Ramos (cell line): ENCODE data around the gene MTURN.

Experiments
- in situ Hi-C: fragments of 300-500 bp; cut with MboI; formaldehyde crosslinking; loops from one replicate; pipeline ENCODE4 v1.14.3; 2022; ENCODE audit warnings: low sequenced_read_pairs; ENCODE audit not compliant: unreplicated experiment

MTURN gene

DNA sequence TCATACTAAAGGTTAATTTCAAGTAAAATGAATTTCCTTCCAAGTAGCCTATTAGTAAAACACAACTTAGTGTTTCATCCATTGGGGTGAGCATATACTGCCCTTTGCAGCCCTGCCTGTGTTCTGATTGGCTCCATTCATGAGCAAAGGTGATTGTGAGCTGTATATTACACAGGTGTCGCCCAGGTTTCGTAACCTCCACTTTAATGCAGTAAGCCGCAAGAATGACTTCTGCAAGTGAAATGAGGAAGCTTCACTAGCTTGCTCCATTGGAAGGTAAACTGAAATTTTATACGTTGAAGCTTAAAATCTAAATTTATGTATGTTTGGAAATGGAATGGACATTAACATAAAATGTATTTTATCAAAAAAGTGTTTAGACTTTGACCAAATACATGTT, 24.4 kb downstream of the MTURN start:
- in situ Hi-C loops = no loop called here

DNA sequence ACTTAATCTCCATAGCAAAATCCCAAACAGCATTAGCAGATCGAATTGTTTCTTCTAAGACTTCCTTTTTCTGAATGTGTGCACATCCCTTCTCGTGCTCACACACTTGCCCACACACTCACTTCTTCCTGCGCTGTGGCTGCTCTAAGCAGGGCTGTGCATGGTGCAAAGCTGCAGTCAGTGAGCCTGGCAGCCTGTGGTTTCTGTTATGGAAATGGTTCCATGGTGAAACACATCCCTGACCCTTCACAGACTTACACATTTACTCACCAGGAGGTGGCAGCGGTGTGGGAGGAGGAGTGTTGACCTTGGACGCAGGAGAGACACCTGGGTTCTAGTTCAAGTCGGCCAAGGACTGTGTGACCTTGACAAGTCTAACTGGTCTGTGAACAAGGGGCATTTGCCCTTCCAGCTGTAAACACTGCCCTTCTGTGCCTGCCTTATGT, 24.9 kb downstream of the MTURN start:
- in situ Hi-C loops = loop anchor here (10.0 kb wide), 1 partner anchor 405 kb away; no protein-coding TSS in a partner anchor

DNA sequence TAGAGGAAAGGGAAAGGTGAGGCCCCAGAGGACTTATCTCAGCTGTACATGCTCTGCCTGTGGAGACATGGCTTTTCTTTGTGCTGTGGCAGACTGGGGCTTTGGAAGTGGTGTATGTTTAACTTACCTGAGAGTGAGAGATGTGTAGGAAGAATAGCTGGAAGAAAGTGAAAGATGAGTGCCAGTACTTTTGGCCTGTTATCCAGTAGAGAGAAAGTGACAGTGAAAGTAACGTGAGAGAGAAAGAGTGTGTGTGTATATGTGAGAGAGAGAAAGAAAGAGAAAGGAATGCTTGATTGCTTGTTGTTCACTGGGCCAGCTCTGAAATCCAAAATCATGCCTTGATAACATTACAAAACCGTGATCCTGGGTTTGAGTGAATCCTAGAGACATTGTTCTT, 25.5 kb downstream of the MTURN start:
- in situ Hi-C loops = loop anchor here (10.0 kb wide), 1 partner anchor 404 kb away; no protein-coding TSS in a partner anchor

DNA sequence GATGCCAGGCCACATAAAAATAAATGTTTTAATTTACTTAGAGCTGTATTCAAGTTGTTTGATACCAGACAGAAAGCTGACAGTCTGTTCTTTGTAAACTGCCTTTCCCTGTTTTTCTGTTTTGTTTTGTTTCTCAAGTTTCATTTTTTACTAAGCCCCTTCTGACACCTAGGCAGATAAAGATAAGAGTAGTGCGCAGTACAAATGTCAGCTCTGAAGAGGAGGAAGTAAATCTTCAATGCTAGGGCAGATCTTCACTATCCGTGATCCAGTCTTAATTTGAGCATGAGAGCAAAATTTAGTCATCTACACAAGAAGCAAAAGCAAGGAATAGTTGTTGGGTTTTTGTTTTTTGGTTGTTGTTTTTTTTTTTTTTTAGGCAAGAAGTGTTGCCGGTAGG, 27.3 kb downstream of the MTURN start:
- in situ Hi-C loops = loop anchor here (10.0 kb wide), 1 partner anchor 403 kb away; no protein-coding TSS in a partner anchor

DNA sequence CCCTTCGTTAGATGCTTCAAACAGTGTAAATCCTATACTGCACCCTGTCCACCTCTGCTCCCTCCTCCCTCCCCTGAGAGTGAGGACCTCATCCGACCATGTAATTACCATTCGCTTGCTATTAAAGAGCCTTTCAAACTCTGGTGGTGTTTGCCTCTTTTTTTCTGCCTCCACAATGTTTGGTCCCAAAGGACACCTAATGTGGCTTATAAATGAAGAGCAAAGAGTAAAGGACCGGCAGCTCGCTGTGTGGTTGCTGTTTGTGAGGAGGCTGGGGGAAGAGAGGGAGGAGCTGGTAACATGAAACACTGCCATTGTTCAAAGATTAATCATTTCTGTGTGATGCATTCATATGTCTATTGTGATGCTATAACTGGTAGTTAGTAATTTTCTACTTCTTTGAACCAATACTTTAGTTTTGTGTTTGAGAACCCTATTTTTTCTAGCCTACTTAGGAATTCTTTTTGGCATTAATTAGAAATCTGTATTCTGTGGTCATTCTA, 27.9 kb downstream of the MTURN start:
- in situ Hi-C loops = loop anchor here (10.0 kb wide), 1 partner anchor 402 kb away; no protein-coding TSS in a partner anchor

DNA sequence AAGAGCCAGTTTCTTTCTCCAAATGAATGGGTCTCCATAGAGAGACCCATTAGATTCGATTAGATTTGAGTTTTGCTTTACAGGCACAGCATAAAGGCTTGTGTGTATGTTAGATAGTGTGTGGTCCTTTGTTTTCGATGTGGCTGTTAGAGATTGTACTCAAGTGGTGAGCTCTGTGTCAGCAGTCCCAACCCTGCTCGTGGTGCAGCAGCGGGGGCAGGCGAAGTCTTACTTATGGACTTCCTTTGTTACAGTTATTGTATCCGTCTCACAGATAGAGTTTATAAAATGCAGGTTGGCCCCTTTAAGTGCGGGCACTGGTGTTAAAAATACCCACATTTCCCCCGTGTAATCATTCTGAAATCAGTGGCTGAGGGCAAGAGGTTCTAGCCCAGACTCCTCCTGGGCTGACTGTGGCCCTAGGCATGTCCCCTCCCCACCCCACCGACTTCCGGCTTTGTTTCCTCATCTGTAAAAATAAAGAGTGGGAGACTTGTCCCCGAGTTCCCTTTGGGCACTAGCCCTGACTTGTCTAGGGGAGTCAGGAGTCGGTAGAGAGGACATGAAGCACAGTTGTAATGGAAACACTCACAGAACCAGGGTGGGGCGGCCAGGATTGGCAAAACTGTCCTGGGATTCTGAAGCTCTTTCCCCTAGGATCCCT, 28.6 kb downstream of the MTURN start:
- in situ Hi-C loops = loop anchor here (10.0 kb wide), 1 partner anchor 401 kb away; no protein-coding TSS in a partner anchor

DNA sequence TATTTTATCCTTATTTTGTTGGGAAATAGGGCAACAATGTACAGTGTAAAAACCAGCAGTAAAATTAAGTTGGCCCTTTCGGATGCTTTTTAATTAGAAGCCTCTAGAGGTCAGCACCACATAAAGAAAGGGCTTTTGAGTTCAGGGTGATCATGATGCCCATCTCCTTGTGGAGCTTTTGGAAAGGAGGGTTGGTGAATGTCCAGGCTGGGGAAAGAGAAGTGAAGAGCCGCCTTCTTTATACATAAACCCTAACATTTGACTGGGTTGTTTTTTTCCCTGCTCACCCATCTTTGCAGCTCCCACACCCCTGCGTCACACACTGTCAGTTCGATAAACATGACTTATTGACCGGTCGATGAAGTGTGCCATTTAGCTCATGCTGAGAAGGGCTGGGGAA, 29.8 kb downstream of the MTURN start:
- in situ Hi-C loops = loop anchor here (10.0 kb wide), 1 partner anchor 400 kb away; no protein-coding TSS in a partner anchor

DNA sequence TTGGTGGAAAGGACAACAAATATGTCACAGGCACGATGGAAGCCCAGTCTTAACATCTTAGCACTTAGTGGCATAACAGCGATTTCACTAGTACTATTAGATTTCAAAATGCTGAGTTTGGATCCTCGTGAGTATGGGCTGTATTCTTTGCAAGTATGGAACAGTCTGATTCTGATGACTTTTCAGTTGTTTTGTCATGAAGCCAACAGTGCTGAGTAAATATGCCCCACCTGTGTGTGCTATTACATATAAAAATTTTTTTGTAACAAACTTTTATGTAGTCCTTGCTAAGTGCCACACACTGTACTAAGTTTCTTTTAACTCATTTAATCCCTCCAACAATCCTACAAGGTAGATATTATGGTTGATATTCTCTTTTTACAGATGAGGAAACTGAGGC, 30.8 kb downstream of the MTURN start:
- in situ Hi-C loops = loop anchor here (10.0 kb wide), 1 partner anchor 399 kb away; no protein-coding TSS in a partner anchor

DNA sequence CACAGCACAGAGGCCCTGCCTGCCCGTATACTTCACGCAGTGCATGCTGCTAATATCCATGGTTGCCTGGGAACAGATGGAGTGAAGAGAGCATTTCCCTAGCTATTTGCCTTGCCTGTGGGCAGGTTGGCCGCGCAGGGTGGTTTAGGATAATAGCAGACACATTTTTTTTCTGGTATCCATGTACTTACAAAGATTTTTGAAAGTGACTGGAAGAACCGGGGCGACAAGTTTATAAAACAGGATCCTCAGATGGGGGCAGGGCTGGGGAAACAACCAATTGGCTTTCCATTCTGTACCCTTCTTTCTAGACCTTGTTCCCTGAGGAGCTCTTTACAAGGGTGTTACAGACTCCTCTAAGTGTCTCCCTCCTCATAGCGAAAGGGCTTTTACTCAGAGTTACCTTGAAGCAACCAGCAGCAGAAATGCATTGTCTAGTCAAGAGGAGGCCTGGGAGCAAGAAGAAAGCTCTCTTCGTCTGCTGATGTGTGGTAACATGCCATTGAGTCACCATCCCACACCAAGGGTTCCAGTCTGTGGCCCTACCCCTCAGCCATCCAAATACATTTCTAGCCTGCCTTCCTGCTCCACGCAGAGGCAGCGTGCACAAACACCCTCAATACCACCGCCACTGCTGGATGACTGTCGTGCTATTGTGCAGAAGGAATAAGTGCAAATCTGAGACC, 31.5 kb downstream of the MTURN start:
- in situ Hi-C loops = loop anchor here (10.0 kb wide), 1 partner anchor 399 kb away; no protein-coding TSS in a partner anchor

DNA sequence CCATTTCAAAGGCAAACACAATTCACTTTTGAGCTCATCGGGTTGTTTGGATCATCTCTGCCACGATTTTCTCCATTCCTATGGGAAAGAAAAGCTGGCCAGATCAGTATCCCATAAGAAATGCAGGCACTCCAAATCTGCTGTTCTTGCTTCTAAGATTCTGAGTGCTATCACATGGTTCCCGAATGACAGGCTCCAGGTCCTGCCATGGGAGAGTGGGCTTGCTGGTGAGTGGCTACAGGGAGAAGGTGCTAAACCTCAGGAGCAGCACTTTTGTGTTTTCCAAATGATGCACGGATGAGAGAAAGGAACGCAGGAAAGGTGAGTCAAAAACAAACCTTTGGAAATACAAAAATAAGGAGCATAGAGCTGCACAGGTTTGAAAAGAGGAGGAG, 32.1 kb downstream of the MTURN start:
- in situ Hi-C loops = loop anchor here (10.0 kb wide), 1 partner anchor 398 kb away; no protein-coding TSS in a partner anchor

DNA sequence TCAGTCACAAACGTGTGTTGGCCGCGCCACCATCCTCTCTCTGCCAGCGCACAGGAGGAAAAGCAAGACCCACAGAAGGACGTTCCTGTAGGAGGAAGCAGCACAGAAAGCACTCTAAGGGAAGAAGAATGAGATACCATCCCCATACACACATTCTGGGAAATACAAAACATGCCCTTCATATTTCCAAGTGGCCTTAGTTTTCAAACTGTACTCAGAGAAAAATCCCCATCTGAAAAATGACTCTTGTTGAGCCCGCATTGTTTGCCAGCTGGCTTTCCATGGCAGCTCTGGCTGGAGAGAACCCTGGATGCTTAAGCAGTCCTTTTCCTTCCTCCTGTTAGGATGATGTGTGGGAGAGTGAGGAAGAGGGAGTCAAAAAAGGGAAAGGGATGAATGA, 33.1 kb downstream of the MTURN start:
- in situ Hi-C loops = loop anchor here (10.0 kb wide), 1 partner anchor 397 kb away; no protein-coding TSS in a partner anchor

DNA sequence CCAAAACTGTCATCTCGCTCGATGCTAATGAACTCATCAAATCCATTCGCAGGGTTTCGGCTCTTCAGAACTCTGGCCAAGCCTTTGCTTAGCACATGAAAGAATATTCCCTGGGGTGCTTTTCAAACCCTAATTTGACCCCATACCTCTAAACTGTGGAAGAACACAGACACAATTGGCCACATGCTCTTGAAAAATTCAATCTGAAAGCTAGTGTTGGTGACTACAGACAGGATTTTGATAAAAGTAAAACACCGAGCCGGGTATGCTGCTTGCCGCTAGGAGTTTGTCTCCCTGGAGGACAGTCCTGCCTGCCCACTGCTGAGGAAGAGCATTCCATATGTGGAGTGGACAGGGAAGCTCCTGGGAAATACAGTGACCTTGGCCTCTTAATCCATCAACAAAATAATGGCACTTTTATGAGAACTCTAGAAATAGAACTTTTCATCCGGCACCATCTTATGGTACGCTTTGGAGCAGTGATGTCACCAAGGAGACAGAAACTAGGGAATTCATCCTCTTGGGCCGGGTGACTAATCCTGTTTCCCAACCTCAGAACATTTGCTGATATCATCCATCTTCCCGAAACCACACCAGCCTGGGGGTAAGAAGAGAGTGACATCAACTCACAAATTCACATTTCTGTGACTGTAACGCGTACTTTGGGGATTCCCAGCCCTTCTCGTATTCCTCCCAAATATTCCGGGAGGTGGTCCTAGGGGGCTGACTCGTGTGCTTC, 34.2 kb downstream of the MTURN start:
- in situ Hi-C loops = loop anchor here (10.0 kb wide), 1 partner anchor 396 kb away; no protein-coding TSS in a partner anchor

DNA sequence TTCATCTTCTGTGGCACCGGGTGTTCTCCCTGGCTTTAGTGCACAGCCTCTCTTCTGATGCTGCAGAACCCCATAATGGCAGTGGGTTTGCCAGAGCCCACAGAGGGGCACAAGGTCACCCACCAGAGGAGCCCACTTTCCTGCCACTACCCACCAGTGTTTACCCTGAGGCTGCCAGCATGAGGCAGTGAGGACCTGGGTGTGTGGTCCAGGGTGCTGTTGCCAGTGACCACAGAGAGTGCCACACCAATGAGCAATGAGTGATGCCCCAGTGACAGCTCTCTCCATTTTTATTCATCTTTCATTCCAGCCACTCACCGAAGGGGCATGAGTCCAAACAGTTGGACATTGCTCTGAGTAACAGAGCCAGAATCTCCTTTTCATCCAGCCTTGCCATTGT, 34.8 kb downstream of the MTURN start:
- in situ Hi-C loops = loop anchor here (10.0 kb wide), 1 partner anchor 395 kb away; no protein-coding TSS in a partner anchor

DNA sequence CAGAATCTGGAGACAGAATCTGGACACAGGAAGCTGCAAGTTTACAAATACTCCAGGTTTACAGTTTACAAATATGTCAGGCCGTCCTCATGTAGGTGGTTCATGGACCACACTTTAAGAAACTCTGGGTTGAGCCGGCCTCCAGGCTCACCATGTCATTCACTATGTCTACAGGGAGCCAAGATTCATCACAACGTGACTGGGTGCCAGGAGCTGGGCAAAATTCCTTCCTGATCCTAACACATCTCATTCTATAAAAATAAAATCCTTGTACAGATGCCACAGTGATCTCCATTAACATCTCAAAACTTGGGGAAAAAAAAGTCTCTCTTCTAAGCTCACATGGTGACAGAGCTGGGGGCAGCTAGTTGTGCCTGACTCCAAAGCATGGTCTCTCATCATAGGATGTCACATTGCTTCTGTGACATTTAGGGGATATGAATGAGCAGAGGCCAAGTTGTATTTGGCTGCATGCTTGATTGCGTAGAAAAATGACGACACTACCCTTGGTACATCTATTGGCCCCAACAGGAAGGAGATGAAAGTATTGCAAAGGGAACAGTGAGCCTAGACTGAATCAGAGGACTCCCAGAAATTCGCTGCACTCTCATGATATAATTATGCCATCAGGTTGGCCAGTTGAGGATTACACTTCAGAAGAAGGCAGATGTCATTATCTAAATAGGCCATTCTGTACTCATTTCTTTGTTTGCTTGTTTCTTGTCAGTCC, 35.9 kb downstream of the MTURN start:
- in situ Hi-C loops = no loop called here

DNA sequence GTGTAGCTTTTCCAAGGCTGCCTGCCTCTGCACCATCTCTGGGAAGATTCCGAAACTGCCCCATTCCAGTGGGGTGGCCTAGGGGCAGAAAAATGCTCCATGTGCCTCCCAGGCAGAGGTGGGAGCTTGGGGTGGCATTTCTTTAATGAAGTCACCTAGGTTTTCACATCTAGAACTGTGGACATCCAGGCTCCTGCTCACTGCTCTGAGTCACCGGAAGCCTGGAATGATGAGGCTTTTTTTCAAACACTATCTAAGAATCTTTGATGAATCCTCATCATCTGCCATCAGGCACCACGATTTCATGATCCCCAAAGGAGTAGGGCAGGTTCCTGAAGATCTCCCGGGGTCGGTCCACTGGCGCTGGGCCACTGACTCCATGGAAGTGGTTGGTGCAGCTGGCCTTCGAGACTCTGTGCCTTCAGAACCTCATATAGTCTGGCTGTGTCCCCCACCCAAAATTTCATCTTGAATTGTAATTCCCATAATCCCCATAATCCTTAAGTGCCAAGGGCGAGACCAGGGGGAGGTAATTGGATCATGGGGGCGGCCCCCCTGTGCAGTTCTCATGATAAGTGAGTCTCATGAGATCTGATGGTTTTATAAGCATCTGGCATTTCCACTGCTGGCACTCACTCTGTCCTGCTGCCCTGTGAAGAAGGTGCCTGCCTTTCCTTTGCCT, 37.1 kb downstream of the MTURN start:
- in situ Hi-C loops = no loop called here

DNA sequence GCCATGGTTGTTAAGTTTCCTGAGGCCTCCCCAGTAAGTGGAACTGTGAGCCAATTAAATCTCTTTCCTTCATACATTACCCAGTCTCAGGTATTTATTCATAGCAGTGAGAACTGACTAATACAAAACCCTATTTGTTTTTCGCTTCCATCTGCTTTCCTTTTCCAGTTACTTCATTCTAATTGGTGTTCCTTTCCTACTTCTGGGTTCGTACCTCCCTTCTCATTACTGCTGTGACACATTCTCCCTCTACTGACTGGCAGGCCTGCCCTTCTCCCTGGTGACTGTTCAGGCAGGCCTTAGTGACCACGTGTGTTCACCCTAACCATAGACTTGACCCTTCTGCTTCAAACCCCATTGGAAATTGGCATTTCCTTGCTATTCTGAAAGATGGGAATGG, 37.7 kb downstream of the MTURN start:
- in situ Hi-C loops = no loop called here

DNA sequence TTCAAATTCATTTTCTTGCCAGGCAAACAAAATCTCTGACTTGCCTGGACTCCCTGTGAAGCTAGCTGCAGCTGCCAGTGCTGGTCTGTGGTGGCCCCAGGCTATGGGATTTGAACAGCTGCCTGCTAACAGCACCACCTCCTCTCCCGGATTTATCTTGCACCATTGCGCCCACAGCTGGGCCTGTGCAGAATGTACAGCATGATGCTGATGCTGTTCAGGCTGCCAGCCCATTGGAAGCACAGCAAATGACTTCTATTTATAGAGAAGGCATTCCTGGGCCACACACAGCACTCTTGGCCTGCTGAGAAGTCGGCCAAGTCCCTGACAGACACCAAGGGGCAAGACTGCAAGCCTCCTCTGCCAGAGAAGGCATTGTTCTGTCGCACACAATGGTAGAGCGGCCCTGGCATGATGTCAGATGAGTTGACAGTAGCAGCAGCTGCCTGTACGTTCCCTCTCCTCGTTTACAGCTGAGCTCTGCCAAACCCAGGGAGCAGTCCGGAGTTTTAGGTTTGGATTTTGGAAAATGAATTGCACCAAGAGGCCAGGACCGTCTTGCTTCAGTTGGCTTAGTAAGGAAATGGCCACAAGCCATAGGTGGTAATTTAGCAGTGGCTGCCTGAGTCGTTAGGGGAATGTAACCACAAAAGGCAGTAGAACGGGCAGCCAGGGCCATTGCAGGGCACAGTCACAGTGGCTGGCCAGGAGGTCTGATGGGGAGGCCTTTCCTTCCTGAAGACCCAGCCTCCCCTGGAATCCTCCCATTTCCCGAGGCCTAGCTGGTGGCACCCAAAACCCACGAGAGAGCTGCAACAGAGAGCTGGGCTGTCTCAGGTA, 38.5 kb downstream of the MTURN start:
- in situ Hi-C loops = no loop called here

DNA sequence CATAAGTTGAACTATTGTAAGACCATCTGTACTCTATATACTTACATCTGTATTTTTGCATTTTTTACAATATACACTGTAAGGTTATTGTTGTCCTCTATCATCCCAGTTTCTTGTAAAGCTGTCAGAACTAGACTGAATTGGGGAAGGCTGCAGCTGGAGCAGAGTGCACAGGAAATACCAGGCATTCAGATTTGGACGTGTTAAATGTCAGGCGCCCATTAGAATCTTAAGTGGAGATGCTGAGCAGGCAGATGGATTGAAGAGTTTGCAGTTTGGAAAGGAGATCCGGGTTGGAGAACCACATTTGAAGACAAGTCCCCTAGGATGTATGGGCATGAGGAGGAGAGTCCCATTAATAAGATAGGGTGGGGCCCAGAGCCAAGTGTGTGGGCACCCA, 40.4 kb downstream of the MTURN start:
- in situ Hi-C loops = no loop called here
